HG03064 (cell line): Measurements from ENCODE around the gene BUB1B.
"Not testable (repeated sequence)": the region's sequence is repeated elsewhere in the genome, so short reads cannot be mapped to it uniquely, and the experiment has no call there.

ENCODE experiments used
- ATAC-seq: cut with Tn5 transposase; IDR thresholded peaks from one replicate; pipeline ENCODE4 v1.9.1; 2021; ENCODE audit warnings: low read depth; ENCODE audit not compliant: unreplicated experiment

Gene BUB1B

GRCh38 chr15:40160689-40161688, at the start of gene BUB1B:
Gene BUB1B, plus strand, starts transcription at chr15:40161069. Its CDS starts 152 bp downstream, at chr15:40161221.
- ATAC-seq, result peak; percentile 88

- ATAC-seq, result no peak
Observed at GRCh38 chr15:40111888-40112287, 49.0 kb upstream of the BUB1B start.

DNA sequence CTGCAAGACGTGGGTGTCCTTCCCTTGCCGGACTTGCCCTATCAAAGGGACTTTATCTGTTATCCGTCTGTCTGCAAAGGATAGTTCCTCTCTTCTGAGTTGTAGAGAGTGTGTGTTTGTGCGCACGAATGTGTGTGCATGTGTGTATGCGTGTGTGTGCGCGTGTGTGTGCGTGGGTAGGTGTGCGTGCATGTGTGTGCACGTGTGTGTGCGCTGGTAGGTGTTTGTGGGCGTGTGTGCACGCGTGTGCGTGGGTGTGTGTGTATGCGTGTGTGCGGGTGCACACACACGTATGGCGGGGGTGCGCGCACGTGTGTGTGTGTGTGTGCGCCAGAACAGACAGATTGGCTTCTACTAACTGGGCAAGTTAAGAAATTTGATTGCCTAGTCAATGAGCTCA, 48.1 kb upstream of the BUB1B start:
- ATAC-seq, result no peak

DNA sequence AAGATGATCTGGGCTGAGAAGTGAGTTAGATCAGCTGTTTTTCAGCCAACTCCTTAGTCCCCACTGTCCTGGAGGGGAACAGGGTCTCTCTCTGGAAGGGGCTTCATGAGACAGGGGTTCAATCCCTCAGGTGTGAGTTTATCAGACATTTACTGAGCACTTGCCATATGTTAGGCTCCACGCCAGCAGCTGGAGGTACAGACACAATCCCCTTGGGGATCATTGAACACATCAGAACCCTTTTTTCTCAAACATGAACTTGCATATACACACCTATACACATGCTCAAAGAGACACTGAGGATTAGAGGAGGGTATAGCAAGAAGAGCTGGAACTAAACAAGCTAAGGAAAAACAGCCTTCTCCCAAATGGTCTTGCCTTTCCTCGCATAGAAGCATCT, 46.7 kb upstream of the BUB1B start:
- no peak for ATAC-seq

DNA sequence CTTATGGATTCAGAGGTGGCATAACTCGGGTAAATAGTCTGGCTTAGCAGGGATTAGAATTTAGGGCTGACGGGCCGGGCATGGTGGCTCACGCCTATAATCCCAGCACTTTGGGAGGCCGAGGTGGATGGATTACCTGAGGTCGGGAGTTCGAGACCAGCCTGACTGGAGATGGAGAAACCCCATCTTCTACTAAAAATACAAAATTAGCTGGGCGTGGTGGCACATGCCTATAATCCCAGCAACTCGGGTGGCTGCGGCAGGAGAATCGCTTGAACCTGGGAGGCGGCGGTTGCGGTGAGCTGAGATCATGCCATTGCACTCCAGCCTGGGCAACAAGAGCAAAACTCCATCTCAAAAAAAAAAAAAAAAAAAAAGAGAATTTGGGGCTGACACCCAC, 45.8 kb upstream of the BUB1B start:
- ATAC-seq, result not testable (repeated sequence)

- peak; percentile 90 for ATAC-seq
Observed at GRCh38 chr15:40115670-40116093, 45.2 kb upstream of the BUB1B start.

DNA sequence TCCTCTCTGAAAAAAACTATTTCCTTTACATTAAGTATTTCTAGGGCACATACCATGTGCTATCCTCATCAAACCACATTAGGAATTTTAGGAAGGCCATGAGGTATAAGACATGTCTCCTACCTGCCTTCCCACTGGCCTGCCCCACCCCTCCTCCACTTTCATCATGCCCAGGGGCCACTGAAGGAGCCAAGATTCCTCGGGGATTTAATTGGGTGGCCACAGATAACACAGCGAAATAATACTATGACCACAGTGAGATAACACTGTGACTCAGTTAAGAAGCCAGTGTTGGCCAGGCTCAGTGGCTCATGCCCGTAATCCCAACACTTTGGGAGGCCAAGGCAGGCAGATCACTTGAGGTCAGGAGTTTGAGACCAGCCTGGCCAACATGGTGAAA, 42.4 kb upstream of the BUB1B start:
- no peak for ATAC-seq

DNA sequence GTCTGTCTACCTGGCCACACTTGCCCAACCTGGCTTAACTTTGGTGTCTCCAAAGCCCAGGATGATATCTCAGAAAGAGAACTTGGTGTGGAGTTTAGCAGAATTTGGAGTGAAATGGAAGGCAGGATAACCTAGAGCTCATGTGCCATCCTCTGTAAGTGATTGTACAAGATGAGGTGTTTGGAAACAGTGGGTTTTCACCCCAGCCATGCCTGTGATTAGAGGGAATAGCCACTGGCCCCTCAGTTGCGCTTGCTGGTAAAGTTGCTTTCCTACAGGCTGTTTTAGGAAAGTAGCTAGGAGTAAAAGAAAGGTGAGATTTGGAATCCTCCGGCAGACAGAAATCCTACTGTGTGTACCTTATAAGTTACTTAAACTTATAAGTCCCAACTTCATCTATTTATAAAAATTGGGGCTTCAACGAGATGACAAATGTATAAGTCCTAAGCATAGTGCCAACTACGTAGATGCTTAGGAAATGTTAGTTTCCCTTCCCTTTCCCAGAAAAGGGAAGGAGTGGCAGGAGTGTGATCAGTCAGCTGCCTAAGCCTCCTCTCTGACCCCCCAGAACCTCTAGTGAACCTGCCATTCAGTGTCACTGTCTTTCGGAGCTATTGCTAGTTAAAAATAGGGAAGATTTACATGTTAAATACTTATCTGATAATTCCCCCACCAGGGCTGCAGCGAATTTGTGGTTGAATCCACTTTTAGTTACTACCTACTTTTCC, 38.8 kb upstream of the BUB1B start:
- ATAC-seq, result no peak

GRCh38 chr15:40122989-40123388, 37.9 kb upstream of the BUB1B start:
- ATAC-seq, result not testable (repeated sequence)

DNA sequence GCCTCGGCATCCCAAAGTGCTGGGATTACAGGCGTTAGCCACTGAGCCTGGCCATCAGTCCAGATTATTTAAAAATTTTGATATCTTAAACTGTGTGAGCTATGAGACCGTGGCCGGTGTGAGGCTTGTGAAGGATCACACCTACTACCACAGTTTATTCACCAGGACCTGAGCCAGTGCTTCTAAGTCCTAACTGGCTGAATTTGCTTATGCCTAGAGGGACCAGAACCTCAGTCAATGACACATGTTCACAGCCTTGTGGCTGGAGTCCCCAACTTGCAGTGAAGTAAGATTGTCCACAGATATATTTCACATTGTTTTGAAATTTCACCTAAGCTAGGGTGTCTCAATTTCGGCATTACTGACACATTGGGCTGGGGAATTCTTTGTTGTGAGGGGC, 37.0 kb upstream of the BUB1B start:
- ATAC-seq, result not testable (repeated sequence)

DNA sequence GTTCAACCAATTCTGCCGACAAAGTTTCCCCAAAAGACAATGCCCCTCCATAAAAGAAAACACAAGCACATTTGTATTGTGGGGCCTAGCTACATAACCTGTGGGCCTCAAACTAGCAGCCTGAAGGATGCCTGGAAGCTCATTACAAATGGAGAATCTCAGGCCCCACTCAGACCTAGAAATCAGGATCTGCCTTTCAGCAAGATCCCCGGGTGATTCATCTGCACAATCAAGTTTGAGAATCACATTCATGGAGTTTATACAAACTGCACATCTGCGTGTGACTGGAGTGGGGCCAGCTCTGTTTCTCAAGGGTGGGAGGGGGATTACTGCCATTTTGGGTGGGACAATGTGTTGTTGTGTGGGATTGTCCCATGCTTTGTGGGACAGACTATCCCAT, 36.5 kb upstream of the BUB1B start:
- not testable (repeated sequence) for ATAC-seq

DNA sequence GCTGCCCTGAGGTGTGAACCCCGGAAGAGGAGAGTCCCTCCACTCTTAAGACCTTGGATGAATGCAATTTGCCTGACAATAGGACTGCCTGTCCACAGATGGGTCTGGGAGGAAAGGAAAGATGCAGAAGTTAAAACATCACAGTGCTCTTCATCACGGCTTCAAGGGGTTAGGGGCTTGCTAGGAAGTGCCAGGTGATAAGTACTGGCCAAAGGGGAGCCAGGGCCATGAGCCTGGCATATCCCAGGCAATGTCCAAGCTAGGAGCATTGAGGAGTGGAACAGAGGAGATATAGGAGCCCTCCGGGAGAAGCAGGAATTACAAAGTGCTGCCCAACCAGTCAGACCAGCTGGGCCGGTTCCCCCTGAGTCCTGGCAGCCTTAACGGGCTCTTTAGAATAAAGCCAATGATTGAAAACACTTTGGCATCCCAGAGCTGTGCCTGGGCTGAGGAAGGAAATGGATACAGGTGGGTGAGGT, 36.0 kb upstream of the BUB1B start:
- ATAC-seq, result not testable (repeated sequence)

DNA sequence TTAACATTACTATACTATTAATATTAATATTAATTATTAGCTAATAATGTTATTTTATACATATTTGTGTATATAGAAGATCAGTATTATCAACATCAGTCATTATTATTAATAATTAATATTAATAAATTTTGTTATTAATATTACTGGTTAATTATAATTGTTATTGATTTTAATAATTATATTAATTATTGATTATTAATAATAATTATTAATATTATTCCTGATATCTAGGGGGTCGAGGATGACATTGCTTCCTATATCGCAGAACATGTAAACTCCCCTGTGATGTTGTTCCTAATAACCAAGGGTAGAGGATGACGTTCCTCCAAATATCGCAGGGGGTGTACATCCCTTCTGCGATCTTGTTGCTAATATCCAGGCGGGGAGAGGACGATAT, 34.9 kb upstream of the BUB1B start:
- no peak for ATAC-seq

DNA sequence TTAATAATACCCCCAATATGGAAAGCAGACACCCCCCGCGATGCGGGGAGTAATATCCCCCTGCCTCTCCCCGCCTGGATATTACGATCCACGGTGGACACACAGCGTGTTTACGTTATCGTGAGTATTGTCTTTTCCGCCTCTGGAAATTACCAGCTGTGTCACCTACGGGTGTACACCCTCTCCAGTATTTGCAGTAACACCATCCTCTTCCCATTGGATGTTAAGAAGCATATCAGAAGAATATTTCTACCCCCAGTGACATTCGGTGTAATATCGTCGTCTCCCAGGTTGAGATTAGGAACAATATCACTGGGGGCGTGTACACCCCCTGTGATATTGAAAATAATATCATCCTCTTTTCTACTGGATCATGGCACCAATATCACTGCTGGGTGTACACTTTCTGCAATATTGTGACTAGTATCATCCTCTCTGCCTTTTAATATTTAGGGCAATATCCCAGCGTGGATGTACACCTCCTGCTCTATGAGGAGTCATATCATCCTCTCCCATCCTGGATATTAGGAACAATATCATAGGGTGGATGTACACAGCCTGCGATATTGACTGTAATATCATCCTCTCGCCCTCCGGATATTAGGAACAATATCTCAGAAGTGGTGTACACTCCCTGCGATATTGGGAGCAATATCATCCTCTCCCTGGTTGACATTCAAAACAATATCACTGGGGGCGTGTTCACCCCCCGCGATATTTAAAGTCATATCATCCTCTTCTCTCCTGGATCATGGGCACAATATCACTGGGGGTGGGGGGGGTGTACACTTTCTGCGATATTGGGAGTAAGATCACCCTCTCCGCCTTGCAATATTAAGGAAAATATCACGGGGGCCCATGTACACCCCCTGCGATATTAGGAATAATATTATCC, 31.9 kb upstream of the BUB1B start:
- no peak for ATAC-seq

DNA sequence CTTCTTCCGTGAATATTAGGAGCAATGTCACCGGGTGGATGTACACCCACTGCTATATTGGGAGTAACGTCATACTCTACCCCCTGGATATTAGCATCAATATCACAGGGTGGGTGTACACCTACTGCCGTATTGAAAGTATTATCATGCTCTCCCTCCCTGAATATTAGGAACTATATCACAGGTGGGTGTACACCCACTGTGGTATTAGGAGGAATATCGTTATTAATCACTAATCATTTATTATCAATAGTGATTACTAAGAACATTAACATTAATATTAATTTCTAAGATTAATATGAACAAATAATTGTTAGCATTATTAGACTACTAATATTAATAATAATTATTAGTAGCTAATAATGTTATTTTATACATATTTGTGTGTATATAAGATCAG, 30.8 kb upstream of the BUB1B start:
- ATAC-seq, result no peak

GRCh38 chr15:40130799-40131502, 29.9 kb upstream of the BUB1B start:
- ATAC-seq, result no peak

- ATAC-seq, result no peak
Observed at GRCh38 chr15:40133544-40133943, 27.3 kb upstream of the BUB1B start.

GRCh38 chr15:40134885-40135284, 26.0 kb upstream of the BUB1B start:
- ATAC-seq, result no peak

DNA sequence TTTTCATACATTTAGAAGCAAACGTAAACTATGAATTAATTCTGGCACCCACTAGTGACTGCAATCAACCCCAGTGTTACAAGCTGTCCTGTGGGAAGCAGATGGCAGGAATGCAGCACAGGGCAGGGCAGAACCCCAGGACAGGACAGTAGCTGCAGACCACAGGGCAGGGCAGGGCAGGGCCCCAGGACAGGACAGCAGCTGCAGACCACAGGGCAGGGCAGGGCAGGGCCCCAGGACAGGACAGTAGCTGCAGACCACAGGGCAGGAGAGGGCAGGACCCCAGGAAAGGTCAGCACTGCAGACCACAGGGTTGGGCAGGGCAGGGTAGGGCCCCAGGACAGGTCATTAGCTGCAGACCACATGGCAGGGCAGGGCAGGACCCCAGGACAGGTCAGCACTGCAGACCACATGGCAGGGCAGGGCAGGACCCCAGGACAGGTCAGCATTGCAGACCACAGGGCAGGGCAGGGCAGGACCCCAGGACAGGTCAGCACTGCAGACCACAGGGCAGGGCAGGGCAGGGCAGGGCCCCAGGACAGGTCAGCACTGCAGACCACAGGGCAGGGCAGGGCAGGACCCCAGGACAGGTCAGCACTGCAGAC, 24.9 kb upstream of the BUB1B start:
- ATAC-seq, result not testable (repeated sequence)
